Calu3 (cell line): ENCODE data around the gene MSN. TPM values are rescaled to one million over a fixed set of nuclear protein-coding genes. Genes with fewer than 3 reads are reported as not detected.
A peak's percentile ranks its signal among the peaks of the same experiment; 100 is the strongest.

Experiments
- BruUV-seq: library from RNA; stranded (reverse); fragments of 400-500 nt; replicated peaks from 2 replicates; lab custom pipeline; 2021; lab: Mats Ljungman, UMichigan
- CTCF ChIA-PET: fragments of 300-600 bp; sonication (Branson Sonifier 250); formaldehyde crosslinking; loops from one replicate; lab custom pipeline; 2022; ENCODE audit warnings: antibody characterized with exemption; lab: Charles Lee
- DNase-seq: peaks from one replicate; pipeline ENCODE4 v3.0.0; 2022
- H3K27ac Mint-ChIP-seq: one replicate; pipeline ENCODE4 v1.8.0; 2022; ENCODE audit warnings: mixed read lengths; ENCODE audit not compliant: unreplicated experiment
- H3K27me3 Mint-ChIP-seq: one replicate; pipeline ENCODE4 v1.8.0; 2022; ENCODE audit warnings: mixed read lengths; ENCODE audit not compliant: unreplicated experiment
- H3K36me3 Mint-ChIP-seq: one replicate; pipeline ENCODE4 v1.8.0; 2022; ENCODE audit warnings: mild to moderate bottlenecking, moderate library complexity, mixed read lengths; ENCODE audit not compliant: insufficient read depth, unreplicated experiment
- H3K4me1 Mint-ChIP-seq: one replicate; pipeline ENCODE4 v1.8.0; 2022; ENCODE audit warnings: mild to moderate bottlenecking, low read depth, mixed read lengths; ENCODE audit not compliant: unreplicated experiment
- H3K4me3 Mint-ChIP-seq: one replicate; pipeline ENCODE4 v1.8.0; 2022; ENCODE audit warnings: mild to moderate bottlenecking, low read depth, moderate library complexity, mixed read lengths; ENCODE audit not compliant: unreplicated experiment
- H3K9me3 Mint-ChIP-seq: one replicate; pipeline ENCODE4 v1.8.0; 2022; ENCODE audit warnings: low read depth, mixed read lengths; ENCODE audit not compliant: unreplicated experiment
- CTCF ChIP-seq: fragments of 200-600 bp; IDR thresholded peaks from one replicate; pipeline ENCODE4 v1.8.0; 2022; ENCODE audit warnings: antibody characterized with exemption; ENCODE audit not compliant: unreplicated experiment
- intact Hi-C: fragments of 100-400 bp; cut with micrococcal nuclease; formaldehyde crosslinking; loops from one replicate; pipeline ENCODE4 v1.10.0; 2022; ENCODE audit not compliant: unreplicated experiment
- total RNA-seq: library from RNA; stranded (reverse); gene quantifications from 2 replicates; pipeline ENCODE4 v1.2.3, GENCODE V29; 2022

Gene MSN
- total RNA-seq, 1 experiment from 2014 or later = 129 TPM

- Mint-ChIP-seq H3K4me1 (peaks cover 21% of the 10 kb centered on the region), H3K27me3 (no peaks in the 10 kb centered on the region), H3K27ac (no peak overlapping the region), H3K4me3 (no peak overlapping the region), H3K36me3 (no peaks in the 10 kb centered on the region), H3K9me3 (no peaks in the 10 kb centered on the region)
- CTCF ChIA-PET = interaction anchor here (0.6 to 1.3 kb wide), 3 partner anchors 16 to 51 kb away, joined by 3 to 4 read pairs (median 3); no protein-coding TSS in a partner anchor
- no TSS peak for BruUV-seq
- TF ChIP-seq CTCF = no peak
- peak; percentile 6 for DNase-seq
- intact Hi-C loops = no loop called here
Measured at GRCh38 chrX:65642914-65643491, 24.5 kb upstream of the MSN start.

GRCh38 chrX:65643531-65644052 lies 23.9 kb upstream of the MSN start:
- DNase-seq = peak; percentile 5
- Mint-ChIP-seq H3K4me3 (no peak overlapping the region), H3K4me1 (peaks cover 21% of the 10 kb centered on the region), H3K27ac (no peak overlapping the region), H3K27me3 (no peaks in the 10 kb centered on the region), H3K36me3 (no peaks in the 10 kb centered on the region), H3K9me3 (no peaks in the 10 kb centered on the region)
- CTCF ChIA-PET = interaction anchor here (0.6 to 1.3 kb wide), 2 partner anchors 47 to 51 kb away, joined by 3 to 4 read pairs; no protein-coding TSS in a partner anchor
- no TSS peak for BruUV-seq
- no peak for TF ChIP-seq CTCF
- intact Hi-C loops = no loop called here

- Mint-ChIP-seq H3K27ac (no peak overlapping the region), H3K36me3 (no peaks in the 10 kb centered on the region), H3K27me3 (no peaks in the 10 kb centered on the region), H3K4me1 (peaks cover 21% of the 10 kb centered on the region), H3K9me3 (no peaks in the 10 kb centered on the region), H3K4me3 (no peak overlapping the region)
- CTCF ChIA-PET = interaction anchor here (0.9 kb wide), 1 partner anchor 59 kb away, joined by 5 read pairs; no protein-coding TSS in a partner anchor
- TF ChIP-seq CTCF = no peak
- DNase-seq = peak; percentile 60
- BruUV-seq = no TSS peak
- intact Hi-C loops = no loop called here
Measured at GRCh38 chrX:65644621-65645289, 22.7 kb upstream of the MSN start.

GRCh38 chrX:65647801-65648200 lies 19.7 kb upstream of the MSN start:
- H3K27ac Mint-ChIP-seq = no peak overlapping the region
- H3K4me1 Mint-ChIP-seq = peaks cover 21% of the 10 kb centered on the region
- CTCF ChIA-PET = no interaction called here
- H3K36me3 Mint-ChIP-seq = no peaks in the 10 kb centered on the region
- intact Hi-C loops = no loop called here
- H3K9me3 Mint-ChIP-seq = no peaks in the 10 kb centered on the region
- TF ChIP-seq CTCF = no peak
- no peak for DNase-seq
- H3K27me3 Mint-ChIP-seq = no peaks in the 10 kb centered on the region
- no peak overlapping the region for H3K4me3 Mint-ChIP-seq
- no TSS peak for BruUV-seq
